Myocyte (in vitro differentiated cells): Measurements from ENCODE around the gene GHRH. TPM values are rescaled to one million over a fixed set of nuclear protein-coding genes. Genes with fewer than 3 reads are reported as not detected.

ENCODE experiments used
- DNase-seq: peaks from one replicate; pipeline ENCODE4 v3.0.0-alpha.2; 2012; ENCODE audit warnings: low read depth
- total RNA-seq: library from RNA; depleted of rRNA; stranded (reverse); fragments of >200 nt; gene quantifications from 2 replicates; pipeline ENCODE4 v1.2.3, GENCODE V29; 2014

The GHRH gene
- total RNA-seq, 1 donor from 2014 or later, result not detected

DNA sequence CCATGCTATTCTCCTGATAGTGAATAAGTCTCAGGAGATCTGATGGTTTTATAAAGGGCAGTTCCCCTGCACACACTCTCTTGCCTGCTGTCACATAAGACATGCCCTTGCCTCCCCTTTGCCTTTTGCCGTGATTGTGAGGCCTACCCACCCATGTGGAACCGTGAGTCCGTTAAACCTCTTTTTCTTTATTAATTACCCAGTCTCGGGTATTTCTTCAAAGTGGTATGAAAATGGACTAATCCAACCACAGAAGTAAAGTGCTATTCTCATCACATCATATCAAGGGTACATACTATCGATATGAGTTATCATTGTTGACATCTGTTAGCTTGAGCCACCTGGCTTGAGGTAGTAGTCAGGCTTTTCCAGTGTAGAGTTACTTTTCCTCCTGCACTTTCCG lies 30.1 kb upstream of the GHRH start:
- DNase-seq, result no peak

DNA sequence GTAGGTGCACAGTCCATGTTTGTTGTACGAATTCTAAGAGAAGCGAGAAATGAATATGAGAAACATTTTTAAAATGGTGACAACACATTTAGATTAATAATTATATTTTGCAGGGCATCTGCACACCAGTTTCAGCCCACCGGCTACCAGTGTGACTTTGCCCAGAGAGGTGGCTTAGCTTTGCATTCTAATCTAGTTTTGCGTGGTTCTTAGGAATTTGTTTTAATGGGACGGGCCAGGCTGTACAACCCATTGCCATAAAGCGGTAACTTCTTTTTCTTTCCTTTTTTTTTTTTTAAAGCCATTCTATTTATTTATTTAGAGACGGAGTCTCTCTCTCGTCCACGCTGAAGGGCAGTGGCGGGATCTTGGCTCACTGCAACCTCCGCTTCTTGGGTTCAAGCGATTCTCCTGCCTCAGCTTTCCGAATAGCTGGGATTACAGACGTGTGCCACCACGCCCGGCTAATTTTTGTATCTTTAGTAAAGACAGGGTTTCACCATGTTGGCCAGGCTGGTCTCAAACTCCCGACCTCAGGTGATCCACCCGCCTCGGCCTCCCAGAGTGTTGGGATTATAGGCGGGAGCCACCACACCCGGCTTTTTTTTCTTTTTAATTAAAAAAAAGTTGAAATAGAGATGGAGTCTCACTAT lies 28.7 kb upstream of the GHRH start:
- DNase-seq, result no peak

GRCh38 chr20:37288091-37288490 lies 26.5 kb upstream of the GHRH start:
- no peak for DNase-seq

- no peak for DNase-seq
Observed at GRCh38 chr20:37285664-37286374, 24.2 kb upstream of the GHRH start.

DNA sequence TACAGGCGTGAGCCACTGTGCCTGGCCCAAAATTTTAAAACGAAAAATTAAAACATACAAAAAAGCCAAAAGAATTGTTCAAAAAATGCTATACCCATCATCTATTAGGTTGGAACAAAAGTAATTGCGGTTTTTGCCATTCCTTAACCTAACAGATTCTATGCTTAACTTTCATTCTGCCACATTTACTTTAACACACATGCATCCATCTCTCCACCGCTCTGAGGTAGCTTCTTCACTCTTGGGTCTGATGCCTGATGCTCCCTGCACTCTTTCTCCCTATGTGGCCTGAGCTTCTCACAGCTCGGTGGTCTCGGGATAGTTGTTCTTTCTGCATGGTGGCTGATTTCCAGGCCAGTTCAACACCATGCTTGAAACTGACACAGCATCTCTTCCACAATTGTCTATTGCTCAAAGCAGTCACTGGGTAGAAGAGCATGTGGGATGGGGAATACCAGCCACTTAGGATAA lies 23.1 kb upstream of the GHRH start:
- no peak for DNase-seq

DNA sequence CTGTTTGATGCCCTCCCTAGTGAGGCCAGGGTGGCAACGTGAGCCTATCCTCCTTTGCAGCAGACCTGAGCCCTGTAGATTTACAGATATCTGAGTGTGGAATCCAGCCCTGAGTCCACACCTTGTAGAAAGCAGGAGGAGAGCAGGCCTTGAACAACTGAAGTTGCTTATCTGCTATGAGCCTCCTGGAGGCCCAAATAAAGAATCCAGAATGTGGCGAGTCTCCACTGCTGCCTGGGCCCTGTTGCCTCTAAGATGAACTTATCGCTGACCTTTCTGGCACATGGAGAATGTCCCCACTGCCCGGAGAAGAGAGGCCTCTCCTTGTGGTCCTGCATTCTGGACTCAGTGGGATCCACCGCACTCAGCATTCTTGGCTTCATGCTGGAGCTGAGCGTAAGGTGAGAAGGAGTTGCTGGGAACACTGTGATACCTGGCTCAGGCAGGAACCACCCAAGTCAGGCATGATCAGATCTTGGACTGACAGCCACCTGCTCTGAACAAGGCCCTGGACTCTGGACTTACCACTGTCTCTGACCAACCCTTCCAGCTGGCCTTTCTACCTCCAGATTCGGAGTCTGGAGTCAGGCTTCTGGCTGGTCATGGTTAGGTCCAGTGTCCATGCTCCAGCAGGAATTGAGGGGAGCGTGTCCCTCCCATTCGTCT lies 22.0 kb upstream of the GHRH start:
- DNase-seq, result no peak

GRCh38 chr20:37282556-37282955 lies 20.9 kb upstream of the GHRH start:
- peak; percentile 49 for DNase-seq

DNA sequence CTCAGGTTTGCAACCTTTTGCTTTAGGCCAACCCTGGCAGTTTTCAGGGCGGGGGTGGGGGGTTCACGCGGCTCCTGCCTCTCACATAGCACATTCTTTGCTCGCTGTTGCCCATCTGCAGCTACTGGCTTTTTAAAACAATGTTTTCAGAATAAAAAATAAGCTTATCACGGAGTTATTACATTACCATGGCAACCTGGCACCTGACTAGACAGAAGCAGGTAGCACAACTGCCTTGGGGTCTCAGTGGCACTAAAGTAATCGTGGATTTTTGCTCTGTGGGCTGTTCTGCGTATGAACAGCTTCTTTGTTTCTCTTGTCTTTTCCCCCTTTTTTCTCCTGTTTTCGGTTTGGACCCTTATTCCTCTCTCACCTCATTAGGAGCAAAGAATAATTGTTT lies 18.8 kb upstream of the GHRH start:
- no peak for DNase-seq

- DNase-seq, result peak; percentile 50
Observed at GRCh38 chr20:37279820-37280219, 18.2 kb upstream of the GHRH start.

GRCh38 chr20:37278966-37279590 lies 17.5 kb upstream of the GHRH start:
- DNase-seq, result no peak

- no peak for DNase-seq
Observed at GRCh38 chr20:37277253-37277593, 15.6 kb upstream of the GHRH start.

DNA sequence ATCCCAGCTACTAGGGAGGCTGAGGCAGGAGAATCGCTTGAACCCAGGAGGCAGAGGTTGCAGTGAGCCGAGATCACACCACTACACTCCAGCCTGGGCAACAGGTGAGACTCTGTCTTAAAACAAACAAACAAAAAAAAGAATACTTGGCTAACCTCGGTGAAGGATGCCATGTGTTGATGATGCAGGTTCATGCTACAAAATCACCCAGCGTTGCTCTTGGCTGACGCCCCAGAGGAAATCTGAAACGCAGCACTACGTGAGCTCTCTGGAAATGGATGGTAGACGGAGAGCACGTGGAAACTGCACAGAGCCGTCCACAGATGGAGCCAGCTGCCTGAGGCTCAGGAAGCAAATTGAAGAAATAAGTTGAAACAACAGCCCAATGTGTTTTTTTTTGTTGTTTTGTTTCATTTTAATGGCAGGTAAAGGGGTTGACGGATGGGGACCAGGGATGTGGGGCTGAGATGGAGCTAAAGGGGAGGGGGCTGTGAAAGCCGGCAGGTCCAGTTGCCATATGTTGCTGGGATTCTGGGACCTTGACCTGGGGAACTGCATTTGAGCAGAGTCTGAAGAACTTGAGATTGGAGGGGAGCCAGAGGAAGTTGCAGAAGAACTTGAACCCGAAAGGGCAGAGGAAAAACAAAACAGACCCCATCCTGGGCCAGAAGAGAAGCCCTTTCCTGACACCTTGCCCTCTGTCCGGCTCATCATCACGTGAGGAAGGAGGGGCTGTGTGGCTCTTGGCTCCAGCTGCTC lies 15.1 kb upstream of the GHRH start:
- peak; percentile 83 for DNase-seq

GRCh38 chr20:37274851-37275524 lies 13.4 kb upstream of the GHRH start:
- DNase-seq, result no peak

GRCh38 chr20:37273988-37274387 lies 12.4 kb upstream of the GHRH start:
- no peak for DNase-seq

DNA sequence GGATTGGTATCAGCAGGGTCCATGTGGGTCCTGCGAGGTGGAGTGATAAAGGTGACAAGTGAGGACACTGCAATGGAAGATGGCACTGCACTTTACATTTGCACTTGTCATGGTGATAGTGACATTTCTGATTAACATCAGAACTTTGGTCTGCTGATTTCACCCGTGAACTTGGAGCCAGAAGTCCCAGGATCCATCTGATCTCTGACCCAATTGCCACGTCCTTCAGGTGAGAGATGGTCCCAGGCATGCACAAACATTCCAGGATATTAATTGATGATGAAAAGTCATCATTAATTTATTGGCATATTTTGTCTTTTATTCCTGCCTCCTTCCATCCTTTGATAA lies 9.8 kb upstream of the GHRH start:
- no peak for DNase-seq

- DNase-seq, result no peak
Observed at GRCh38 chr20:37270576-37271420, 9.2 kb upstream of the GHRH start.

DNA sequence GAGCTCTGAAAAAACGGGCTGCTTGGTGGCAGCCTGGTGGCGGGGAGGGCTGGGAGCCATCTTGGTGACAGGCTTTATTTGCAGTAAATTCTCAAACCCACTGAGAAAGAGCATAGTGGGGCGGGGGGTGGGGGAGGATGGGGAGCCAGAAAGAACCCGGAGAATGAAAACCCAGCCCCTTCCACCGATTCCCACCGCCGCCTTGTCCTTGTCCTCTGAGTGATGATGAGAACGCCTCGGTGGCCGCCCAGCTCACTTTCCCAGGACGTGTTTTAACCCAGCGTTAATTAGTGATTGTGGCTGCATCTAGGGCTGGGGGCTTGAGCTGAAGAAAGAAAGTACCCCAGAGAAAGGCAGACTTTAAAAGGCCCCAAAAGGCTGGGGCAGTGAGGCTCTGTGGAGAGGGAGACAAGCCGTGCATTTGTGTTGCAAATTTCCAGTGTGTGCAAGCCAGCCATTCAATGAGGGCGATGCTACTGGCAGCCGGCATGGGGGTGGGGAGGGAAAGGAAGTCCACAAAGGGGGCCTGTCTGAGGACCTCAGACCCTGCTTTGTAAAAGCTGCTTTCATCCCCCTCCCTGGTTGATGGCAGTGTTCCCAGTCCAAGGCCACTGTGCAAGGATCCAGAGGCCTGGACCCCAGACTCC lies 6.2 kb upstream of the GHRH start:
- no peak for DNase-seq

DNA sequence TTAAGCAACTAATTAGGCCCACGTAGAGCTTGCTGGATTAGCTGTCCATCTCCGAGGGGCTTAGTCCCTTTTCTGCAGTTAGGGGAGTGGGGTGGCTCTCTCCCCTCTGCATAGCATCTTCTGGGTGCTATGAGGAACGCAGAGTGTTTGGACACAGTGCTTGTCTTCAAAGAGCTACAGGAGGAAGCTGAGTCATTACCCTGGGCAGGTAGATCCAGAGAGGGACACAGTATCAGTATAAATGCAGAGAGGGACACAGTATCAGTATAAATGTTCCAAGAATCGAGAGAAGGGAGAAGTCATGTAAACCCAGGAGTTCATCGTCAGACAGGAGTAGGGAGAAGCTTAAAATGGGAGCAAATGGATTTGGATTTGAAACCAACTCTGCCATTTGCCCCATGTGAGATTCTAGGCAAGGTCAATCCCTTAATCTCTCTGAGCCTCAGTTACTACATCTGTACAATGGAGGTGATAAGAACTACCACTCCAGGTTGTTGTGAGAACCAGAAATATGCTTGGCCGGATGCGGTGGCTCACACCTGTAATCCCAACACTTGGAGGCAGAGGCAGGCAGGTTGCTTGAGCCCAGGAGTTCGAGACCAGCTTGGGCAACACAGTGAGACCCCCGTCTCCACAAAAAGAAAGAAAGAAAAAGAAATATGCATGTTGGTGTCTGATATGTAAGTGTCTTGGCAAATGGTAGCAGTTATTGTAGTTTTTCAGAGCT lies 5.5 kb upstream of the GHRH start:
- no peak for DNase-seq

GRCh38 chr20:37265152-37265551 lies 3.5 kb upstream of the GHRH start:
- DNase-seq, result no peak
